Endometrial microvascular endothelial cells (primary cell): ENCODE results near the gene OTOA. TPM values are rescaled to one million over a fixed set of nuclear protein-coding genes. Genes with fewer than 3 reads are reported as not detected.
"Not testable (repeated sequence)": the region's sequence is repeated elsewhere in the genome, so short reads cannot be mapped to it uniquely, and the experiment has no call there.

Experiments used
- in situ Hi-C: cut with HindIII; loops from 2 replicates; pipeline ENCODE4 v1.10.0; 2017; ENCODE audit warnings: low sequenced_read_pairs, low pct_unique_long_range_greater_than_20kb; ENCODE audit errors: inconsistent ontology term
- total RNA-seq: library from RNA; depleted of rRNA; stranded (reverse); fragments of >200 nt; gene quantifications from one replicate; pipeline ENCODE4 v1.2.3, GENCODE V29; 2015; ENCODE audit errors: inconsistent ontology term

The OTOA gene
- total RNA-seq, 1 donor from 2014 or later: not detected

DNA sequence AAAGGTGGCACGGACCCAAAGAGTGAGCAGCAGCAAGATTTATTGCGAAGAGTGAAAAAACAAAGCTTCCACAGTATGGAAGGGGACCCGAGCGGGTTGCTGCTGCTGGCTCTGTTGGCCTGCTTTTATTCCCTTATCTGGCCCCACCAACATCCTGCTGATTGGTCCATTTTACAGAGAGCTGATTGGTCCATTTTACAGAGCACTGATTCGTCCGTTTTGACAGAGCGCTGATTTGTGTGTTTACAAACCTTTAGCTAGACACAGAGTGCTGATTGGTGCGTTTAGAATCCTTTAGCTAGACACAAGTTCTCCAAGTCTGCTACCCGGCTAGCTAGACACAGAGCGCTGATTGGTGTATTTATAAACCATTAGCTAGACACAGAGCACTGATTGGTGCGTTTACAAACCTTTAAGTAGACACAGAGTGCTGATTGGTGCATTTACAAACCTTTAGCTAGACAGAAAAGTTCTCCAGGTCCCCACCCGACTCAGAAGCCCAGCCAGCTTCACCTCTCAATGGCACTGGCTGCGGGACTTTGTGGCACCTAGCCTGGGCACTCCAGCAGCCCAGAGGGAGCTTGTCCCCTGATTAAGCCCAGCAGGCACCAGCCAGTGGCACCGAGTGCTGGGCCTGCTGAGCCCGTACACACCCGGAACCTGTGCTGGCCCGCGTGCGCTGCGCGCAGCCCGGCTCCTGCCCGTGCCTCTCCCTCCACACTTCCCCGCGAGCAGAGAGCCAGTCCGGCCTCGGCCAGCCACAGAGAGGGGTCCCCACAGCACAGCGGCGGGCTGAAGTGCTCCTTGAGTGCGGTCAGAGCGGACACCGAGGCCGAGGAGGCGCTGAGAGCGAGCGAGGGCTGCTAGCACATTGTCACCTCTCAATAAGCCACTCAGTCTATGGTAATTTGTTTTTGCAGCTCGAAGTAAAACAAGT, 26.5 kb upstream of the OTOA start:
- in situ Hi-C loops: no loop called here

DNA sequence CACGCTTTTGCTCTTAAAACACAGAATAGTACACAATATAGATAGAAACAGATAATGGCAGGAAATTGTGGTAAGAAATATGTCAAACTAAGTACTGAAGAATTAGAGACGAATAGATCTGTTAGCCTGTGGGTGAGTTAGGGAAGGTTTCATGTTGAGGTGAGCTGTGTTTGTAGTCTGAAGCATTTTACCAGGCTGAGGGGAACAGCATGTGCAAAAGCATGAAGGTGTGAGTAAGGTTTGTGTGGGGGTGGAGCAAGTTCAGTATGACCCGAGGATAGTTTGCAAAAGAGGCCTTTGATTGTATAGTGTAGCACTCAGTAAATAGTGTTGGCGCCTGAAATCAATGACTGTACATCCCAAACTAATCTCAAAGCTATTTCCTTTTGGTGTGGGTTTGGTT, 25.2 kb upstream of the OTOA start:
- in situ Hi-C loops: no loop called here

DNA sequence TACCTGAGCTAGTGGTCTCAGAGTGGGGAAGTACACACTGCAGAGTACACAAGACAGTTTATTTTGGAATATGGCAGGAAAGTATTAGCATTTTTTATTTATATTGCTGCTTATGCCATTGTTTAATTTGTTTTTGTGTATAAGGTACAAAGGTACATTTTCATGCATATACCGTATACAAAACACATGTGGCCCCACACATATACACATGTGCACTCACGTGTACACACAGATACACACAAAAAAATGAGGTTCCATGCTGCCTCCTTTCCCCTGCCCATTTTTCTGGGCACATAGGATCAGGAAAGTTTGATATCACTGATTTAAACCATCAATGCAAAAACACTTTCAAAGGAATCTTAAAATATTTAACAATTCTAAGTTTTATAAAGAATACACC, 24.3 kb upstream of the OTOA start:
- in situ Hi-C loops: no loop called here

DNA sequence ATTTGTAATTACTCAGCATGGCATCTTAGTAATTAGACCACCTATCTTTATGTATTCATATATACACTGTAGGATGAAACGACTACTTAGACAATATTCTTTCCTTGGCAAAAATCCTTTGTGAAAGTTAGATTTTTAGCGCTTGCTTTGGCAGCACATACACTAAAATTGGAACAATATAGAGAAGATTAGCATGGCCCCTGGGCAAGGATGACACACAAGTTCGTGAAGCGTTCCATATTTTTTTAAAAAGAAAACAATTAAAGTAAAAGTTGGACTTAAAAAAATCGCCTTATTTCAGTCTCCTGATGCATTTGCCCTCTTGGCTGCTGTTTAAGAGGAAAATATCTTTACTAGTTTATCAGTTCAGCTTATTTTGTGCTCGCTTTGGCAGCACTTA, 21.9 kb upstream of the OTOA start:
- in situ Hi-C loops: no loop called here

DNA sequence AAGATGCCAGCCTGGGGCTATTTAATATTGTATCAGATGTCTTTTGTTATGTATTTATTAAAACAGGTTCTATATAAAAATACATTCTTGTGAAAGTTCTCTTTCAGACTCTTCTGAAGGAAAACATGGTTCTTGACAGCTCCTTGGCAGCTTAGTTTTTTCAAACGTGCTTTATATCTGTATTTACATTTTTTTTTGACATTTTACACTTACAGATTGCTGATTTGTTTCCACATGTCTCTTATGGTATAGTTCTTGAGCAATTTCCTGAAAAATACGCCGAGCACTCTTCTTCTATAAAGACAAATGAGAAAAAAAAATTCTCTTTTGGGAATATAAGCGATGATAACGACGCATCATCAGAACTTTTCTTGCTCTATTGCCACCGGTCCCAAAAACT, 20.9 kb upstream of the OTOA start:
- in situ Hi-C loops: no loop called here

DNA sequence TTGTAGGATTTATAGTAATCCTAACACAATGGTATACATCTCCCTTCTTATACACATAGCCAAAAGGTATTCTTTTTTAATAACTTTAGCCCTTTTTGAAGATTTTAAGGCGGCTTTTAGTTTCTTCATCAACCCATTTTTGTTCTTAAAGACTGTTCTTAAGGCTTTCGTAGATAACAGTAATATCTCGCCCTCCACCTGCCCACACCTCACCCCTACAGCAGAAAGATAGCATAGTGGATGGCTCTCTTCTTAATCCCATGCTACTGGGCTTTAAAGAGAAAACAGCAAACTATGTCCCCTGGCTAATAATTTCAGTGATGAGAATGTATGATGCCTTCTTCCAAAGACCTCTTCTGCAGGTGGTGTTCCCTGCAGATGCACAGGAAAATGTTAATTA, 20.0 kb upstream of the OTOA start:
- in situ Hi-C loops: no loop called here

DNA sequence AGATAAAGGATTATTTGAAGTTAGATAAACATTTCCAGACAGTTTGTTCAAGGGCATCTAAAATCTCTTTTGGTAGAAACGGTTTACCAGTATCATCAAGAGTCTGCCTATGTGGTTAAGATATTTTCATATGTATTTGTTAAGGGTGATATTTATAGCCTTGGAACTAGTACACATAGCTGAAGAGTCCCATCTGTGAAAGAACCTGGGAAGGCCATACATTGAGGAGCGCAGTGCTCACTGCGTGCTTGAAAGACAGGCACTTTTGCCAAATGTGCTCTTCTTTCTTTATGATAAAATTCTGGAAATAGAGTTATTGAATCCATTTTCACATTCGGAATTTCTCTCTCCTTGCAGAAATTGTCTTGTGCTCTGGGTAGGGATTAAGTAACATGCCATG, 19.1 kb upstream of the OTOA start:
- in situ Hi-C loops: no loop called here

DNA sequence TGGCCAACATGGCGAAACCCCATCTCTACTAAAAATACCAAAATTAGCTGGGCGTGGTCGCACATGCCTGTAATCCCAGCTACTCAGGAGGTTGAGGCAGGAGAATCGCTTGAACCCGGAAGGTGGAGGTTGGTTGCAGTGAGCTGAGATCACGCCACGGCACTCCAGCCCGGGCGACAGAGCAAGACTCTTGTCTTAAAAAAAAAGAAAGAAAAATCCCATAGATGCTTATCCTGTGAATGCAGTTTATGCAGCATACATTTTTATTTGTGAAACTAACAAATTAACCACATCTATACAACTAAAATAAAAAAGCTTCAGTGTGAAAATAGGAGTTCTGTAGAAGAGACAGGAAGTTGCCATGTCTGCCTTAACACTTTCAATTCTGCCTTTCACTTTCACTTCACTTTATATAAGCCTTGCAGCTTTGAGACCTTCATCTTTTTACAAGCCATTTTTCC, 18.5 kb upstream of the OTOA start:
- in situ Hi-C loops: no loop called here

DNA sequence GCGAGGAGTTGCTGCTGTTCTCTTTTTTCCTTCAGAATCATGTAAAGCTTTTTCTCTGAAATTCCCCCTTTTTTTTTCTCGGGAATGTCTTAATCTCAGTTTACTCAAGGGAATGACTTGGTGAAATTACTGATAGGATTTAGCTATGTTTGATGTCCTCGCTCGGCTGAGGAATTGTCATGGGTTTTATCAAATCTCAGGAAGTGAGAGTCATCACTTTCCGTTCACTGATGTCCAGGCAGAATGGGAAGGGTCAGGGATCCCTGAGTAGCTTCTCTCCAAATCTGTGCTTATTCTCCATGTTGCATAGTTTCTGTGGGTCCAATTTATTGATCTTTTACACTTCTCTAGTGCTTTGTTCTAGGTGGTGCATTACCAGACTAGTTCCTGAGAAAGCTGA, 17.7 kb upstream of the OTOA start:
- in situ Hi-C loops: no loop called here

DNA sequence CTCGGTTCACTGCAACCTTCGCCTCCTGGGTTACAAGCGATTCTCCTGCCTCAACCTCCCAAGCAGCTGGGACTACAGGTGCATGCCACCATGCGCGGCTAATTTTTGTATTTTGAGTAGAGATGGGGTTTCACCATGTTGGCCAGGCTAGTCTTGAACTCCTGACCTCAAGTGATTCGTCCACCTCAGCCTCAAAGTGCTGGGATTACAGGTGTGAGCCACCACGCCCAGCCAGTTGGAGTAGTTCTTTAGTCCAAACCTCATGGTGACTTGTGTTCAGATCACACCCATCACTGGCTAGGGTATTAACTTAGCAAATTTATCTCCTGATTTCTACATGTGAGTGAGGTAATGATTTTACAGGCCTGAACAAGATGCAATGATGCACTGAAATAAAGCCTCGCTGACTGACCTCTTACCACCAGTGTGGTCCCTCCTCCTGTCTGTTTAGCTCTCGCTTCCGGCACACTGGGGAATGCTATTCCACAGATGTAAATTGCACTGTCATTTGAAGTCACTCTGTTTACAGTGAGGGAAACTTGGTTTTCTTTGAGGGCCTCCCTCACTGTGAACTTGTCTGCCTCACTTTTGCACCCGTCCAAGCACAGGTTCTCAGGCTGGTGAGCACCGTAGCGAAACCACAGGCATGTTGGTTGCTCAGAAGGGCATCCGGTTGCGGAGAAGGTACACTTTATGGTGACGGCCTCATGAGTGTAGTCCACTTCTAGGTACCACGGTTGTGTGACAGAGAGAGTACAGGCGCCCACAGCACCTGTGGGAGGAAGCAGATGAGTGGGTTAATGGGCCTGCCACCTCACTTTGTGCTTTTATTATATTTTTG, 16.8 kb upstream of the OTOA start:
- in situ Hi-C loops: no loop called here

DNA sequence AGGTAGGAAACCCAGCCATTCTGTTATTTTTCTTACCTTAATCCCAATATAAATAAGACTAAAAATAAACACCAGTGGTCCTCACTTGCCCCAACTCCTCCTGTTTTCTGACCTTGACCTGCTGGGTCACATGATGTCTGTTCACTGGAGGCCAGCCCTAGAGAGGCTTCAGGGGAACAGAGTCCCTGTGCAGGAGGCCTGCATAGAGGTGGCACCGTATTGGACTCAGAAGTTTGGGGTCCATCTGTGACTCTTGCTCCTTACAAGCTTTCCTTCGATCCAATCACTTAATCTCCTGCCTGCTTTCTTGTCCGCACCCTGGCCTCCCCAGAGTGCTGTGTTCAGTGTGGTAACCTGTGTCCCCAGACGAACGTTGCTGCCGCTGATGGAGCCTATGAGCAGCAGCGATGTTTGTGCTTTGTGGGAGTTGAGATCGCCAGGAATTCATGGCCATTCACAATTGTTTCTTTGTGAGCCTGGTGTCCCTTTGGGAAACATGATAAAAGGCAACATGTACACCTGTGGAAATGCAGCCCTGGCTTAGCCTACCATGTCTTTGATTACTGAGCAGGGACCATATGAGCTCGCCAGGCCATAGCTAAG, 16.1 kb upstream of the OTOA start:
- in situ Hi-C loops: no loop called here

DNA sequence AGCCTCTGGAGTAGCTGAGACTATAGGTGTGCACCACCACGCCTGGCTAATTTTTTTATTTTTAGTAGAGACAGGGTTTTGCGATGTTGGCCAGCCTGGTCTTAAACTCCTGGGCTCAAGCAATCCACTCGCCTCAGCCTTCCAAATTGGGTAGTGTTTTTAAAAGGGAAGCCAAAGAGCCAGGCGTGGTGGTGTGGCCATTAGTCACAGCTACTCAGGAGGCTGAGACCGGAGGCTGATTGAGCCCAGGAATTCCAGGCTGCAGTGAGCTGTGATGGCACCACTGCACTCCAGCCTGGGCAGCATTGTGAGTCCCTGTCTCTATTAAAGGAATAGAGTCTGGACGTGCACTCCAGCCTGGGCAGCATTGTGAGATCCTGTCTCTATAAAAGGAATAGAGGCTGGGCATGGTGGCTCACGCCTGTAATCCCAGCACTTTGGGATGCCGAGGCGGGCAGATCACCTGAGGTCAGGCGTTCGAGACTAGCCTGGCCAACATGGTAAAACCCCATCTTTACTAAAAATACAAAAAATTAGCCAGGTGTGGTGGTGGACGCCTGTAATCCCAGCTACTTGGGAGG, 13.9 kb upstream of the OTOA start:
- in situ Hi-C loops: not testable (repeated sequence)

DNA sequence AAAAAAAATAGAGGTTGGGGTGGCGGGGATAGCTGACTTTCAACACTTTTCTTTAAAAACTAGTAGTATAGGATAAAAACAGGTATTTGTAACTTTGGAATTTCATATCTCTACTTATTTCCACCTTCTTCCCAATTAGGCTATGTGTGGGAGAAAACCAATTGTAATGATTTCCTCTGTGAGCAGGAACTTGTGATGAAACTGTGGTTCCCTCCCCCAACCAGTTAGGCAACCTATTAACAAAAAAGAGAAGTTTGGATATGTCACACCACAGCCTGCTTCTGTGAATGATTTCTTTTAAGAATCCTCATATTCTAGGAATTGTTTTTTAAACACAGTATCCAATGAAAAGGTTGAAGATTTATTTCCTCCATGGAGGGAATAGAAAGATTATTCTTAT, 13.2 kb upstream of the OTOA start:
- in situ Hi-C loops: no loop called here

DNA sequence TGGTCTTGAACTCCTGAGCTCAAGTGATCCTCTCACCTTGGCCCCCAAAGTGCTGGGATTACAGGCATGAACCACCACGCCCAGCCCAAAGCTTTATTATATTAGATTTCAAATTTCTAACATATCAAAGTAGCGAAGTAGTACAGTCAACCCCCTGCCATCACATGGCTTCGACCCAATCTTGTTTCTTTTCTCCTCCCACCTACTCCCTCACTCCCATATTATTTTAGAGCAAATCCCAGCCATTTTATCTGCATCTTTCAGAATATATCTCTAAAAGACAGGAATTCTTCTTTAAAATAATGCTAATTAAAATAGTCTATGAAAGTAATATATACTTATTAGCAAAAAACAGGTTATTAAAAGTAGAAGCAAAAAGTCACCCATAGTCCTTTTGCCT, 12.3 kb upstream of the OTOA start:
- in situ Hi-C loops: no loop called here

DNA sequence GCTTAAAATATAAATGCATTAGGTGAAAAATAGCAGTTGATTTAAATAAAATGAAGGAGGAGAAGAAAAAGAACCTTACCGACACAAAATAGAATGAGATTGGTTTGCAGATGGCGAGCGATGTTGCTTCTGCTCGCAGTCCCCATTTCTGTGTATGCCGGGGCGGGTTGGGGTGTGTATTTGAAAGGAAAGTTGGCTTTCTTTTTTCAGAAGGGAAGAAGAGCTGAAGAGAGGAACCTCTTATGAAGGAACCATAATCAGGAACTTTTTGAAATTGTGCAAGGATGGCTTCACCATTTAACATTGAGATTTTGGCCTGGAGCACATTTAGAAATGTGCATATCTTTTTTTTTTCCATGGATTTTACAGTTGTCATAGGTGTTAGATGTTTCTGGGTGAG, 11.3 kb upstream of the OTOA start, which contains the start of gene IGSF6:
TSS of gene IGSF6 (minus strand) at position 156 of the 400 bp plus-strand sequence. CDS start at position 146, 10 bp downstream.
- in situ Hi-C loops: no loop called here

DNA sequence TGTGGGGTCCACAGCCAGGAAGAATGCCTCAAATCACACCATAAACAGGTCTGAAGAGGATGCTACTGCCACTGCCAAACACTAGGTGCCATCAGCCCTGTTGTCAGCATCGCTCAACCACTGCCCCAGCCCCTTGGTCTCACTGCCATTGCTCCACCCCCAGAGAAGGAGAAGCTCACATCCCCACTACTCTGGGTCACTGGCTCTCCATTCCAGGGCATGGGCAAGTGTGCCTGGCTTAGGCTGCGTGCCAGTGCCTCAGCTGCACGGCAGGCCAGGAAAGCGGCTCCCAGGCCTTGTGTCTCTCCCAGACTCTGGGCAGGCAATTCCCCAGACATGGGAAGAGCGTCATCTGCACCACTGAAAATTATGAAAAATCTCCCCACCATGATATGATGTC, 10.2 kb upstream of the OTOA start:
- in situ Hi-C loops: no loop called here

DNA sequence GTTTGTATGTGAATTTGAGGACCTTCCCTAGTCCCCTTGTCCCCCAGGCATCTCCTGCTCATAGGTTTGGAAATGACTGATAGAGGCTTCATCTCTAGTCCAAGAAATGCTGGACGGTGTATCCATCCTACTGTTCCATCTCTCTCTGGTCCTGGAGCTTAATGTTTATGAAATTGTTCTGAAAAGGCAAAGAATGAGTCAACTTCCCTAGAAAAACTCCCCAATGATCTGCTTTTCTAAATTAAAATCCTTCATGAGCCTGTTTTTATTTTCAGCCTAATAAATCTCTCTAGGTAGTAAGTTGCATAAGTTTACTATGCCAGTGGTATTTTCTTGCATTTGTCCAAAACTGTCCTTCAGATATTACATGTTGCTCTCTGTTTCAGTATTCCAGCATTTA, 9.3 kb upstream of the OTOA start:
- in situ Hi-C loops: no loop called here

DNA sequence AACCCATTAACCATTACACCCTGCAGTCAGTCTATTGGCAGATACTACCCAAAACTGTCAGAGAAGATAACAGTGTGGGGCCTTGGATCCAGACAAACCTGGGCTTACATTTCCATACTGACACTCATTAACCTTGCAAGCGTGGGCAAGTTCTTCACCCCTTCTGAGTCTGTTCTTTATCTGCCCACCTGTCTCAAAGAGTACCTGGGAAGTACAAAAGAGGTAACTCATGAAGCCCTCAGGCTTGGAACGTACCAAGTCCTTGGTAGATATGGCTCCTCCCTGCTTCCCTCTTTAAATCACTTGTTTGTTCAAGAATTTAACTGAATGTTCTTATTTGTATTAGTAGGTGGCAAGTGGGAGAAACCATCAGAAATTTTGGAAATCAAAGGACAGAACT, 8.9 kb upstream of the OTOA start:
- in situ Hi-C loops: no loop called here
